ENCODE data around the gene CERS3. TPM values are rescaled to one million over a fixed set of nuclear protein-coding genes. Genes with fewer than 3 reads are reported as not detected.

CERS3 gene
- polyA plus RNA-seq, 1 of the 3 experiments (the other 2 are of a cell fraction): not detected

DNA sequence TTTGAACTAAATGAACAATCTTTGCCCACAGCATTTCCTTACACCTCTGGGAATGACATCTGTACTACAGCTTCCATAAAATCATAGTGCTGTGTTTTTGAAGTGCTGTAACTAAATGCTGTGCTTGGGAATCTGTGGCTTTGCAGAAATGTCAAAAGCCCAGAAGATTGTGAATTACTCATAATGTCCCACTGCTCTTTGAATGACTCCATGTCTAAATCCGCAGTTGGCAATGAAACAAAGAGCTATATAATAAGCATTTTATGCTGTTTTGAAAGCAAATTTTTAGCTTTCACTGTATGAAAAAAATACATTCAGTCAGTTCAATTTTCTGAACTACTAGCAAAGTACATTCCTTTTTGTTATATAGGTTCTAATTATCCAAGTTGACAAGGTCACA is 98.3 kb downstream of the CERS3 start:
- no peaks in the 10 kb centered on the region for H3K27me3 ChIP-seq (ENCODE audit: insufficient read depth)
- DNase-seq: no peak
- no peak overlapping the region for H2AFZ ChIP-seq (ENCODE audit: low read depth)
- no peaks in the 10 kb centered on the region for H3F3A ChIP-seq (replicated peaks; ENCODE audit: insufficient read depth)
- H3K4me1 ChIP-seq (ENCODE audit: control insufficient read depth in 1 of 2, insufficient read depth in 2 of 2, low read depth in 1 of 2, low read length in 1 of 2): no peaks in the 10 kb centered on the region
- H3K4me2 ChIP-seq: no peak overlapping the region
- no peaks in the 10 kb centered on the region for H3K79me2 ChIP-seq (ENCODE audit: insufficient read depth)
- H3K36me3 ChIP-seq (replicated peaks in 1 of 2; ENCODE audit: control insufficient read depth in 1 of 2, insufficient read depth in 2 of 2, low read length in 1 of 2): no peaks in the 10 kb centered on the region
- no peak overlapping the region for H3K27ac ChIP-seq (ENCODE audit: low read depth in 2 of 2, low read length in 1 of 2)
- TF ChIP-seq, protein P1, sequence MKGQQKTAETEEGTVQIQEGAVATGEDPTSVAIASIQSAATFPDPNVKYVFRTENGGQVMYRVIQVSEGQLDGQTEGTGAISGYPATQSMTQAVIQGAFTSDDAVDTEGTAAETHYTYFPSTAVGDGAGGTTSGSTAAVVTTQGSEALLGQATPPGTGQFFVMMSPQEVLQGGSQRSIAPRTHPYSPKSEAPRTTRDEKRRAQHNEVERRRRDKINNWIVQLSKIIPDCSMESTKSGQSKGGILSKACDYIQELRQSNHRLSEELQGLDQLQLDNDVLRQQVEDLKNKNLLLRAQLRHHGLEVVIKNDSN (IDR thresholded peaks at IDR 0.05; ENCODE audit: borderline replicate concordance, low read depth): no peak
- no peak for TF ChIP-seq GATA2 (CRISPR knock-in tag; IDR thresholded peaks at IDR 0.05)
- TF ChIP-seq FOSL2 (IDR thresholded peaks at IDR 0.05; ENCODE audit: borderline replicate concordance, low read depth): no peak
- ChIA-PET POLR2A (no interaction called here), CTCF (no interaction called here)
- H3K9me3 ChIP-seq: no peaks in the 10 kb centered on the region
- H3K4me3 ChIP-seq (ENCODE audit: low read depth in 2 of 2, low read length in 1 of 2): no peak overlapping the region
- H3K9me2 ChIP-seq: no peaks in the 10 kb centered on the region
- 29% methylated on average over 1 of the region's 1 CpG for WGBS (ENCODE audit: low lambda C conversion rate)
- no peaks in the 10 kb centered on the region for H4K20me1 ChIP-seq (ENCODE audit: insufficient read depth)
- H3K9ac ChIP-seq: no peak overlapping the region

DNA sequence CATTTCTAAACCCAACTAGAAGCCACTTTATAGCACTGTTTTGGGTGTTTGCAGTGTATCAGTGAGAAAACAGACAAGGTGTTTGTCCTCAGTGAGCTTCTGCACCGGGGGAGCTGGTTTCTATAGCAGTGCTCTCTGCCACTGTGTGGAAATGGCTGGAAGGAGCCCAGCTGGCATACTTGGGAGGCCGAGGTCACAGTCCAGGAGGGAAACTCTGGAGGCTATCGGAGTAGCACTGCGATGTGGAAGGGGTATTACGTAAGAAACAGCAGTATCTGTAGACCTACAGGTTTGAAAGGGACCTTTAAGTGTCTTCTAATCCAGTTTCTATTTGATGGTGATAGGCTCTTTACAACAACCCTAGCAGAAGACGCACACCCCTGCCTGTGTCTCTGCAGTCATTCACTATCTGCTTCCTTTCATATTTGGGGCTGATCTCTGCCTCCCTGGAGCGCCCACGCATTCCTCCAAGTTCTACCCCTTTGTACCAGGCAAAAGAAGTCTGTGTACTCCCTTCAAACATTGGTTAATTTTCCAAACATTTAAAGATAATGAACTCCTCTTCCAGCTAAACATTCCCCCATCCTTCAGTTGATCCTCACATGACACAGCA is 99.5 kb downstream of the CERS3 start:
- Histone ChIP-seq H3K27ac (ENCODE audit: low read depth in 2 of 2, low read length in 1 of 2) (no peak overlapping the region), H3K9me2 (no peaks in the 10 kb centered on the region), H2AFZ (ENCODE audit: low read depth) (no peak overlapping the region), H3K9me3 (no peaks in the 10 kb centered on the region), H3K9ac (no peak overlapping the region), H3K36me3 (replicated peaks in 1 of 2; ENCODE audit: control insufficient read depth in 1 of 2, insufficient read depth in 2 of 2, low read length in 1 of 2) (no peaks in the 10 kb centered on the region), H3K4me1 (ENCODE audit: control insufficient read depth in 1 of 2, insufficient read depth in 2 of 2, low read depth in 1 of 2, low read length in 1 of 2) (no peaks in the 10 kb centered on the region), H3K4me3 (ENCODE audit: low read depth in 2 of 2, low read length in 1 of 2) (no peak overlapping the region), H3K4me2 (no peak overlapping the region), H4K20me1 (ENCODE audit: insufficient read depth) (no peaks in the 10 kb centered on the region), H3F3A (replicated peaks; ENCODE audit: insufficient read depth) (no peaks in the 10 kb centered on the region), H3K79me2 (ENCODE audit: insufficient read depth) (no peaks in the 10 kb centered on the region), H3K27me3 (ENCODE audit: insufficient read depth) (no peaks in the 10 kb centered on the region)
- ChIA-PET POLR2A (no interaction called here), CTCF (no interaction called here)
- WGBS (ENCODE audit: low lambda C conversion rate): 33% methylated on average over 8 of the region's 8 CpGs
- DNase-seq: no peak
- no peak for TF ChIP-seq EZH2phosphoT487 (IDR thresholded peaks at IDR 0.05; ENCODE audit: borderline replicate concordance, low read depth)
- TF ChIP-seq, protein P1 (IDR thresholded peaks at IDR 0.05; ENCODE audit: borderline replicate concordance, low read depth): no peak
- TF ChIP-seq, protein P2, sequence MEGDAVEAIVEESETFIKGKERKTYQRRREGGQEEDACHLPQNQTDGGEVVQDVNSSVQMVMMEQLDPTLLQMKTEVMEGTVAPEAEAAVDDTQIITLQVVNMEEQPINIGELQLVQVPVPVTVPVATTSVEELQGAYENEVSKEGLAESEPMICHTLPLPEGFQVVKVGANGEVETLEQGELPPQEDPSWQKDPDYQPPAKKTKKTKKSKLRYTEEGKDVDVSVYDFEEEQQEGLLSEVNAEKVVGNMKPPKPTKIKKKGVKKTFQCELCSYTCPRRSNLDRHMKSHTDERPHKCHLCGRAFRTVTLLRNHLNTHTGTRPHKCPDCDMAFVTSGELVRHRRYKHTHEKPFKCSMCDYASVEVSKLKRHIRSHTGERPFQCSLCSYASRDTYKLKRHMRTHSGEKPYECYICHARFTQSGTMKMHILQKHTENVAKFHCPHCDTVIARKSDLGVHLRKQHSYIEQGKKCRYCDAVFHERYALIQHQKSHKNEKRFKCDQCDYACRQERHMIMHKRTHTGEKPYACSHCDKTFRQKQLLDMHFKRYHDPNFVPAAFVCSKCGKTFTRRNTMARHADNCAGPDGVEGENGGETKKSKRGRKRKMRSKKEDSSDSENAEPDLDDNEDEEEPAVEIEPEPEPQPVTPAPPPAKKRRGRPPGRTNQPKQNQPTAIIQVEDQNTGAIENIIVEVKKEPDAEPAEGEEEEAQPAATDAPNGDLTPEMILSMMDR (IDR thresholded peaks at IDR 0.05): no peak
- TF ChIP-seq NFIC (IDR thresholded peaks at IDR 0.05; ENCODE audit: borderline replicate concordance): no peak
- TF ChIP-seq TCF12 (IDR thresholded peaks at IDR 0.05): no peak
- TF ChIP-seq JUND (IDR thresholded peaks at IDR 0.05): no peak
- TF ChIP-seq EP300 (IDR thresholded peaks at IDR 0.05; ENCODE audit: borderline replicate concordance in 1 of 2, low read depth in 1 of 2, low read length in 1 of 2): no peak
- TF ChIP-seq CHD2 (IDR thresholded peaks at IDR 0.05; ENCODE audit: low read length, partially characterized antibody): no peak
- TF ChIP-seq RFX5 (IDR thresholded peaks at IDR 0.05; ENCODE audit: low read length): no peak
- no peak for TF ChIP-seq ELF1 (IDR thresholded peaks at IDR 0.05)
- no peak for TF ChIP-seq RXRA (IDR thresholded peaks at IDR 0.05; ENCODE audit: borderline replicate concordance, low read depth)
- TF ChIP-seq SMC3 (IDR thresholded peaks at IDR 0.05; ENCODE audit: low read depth, low read length): no peak
- TF ChIP-seq, protein P3, sequence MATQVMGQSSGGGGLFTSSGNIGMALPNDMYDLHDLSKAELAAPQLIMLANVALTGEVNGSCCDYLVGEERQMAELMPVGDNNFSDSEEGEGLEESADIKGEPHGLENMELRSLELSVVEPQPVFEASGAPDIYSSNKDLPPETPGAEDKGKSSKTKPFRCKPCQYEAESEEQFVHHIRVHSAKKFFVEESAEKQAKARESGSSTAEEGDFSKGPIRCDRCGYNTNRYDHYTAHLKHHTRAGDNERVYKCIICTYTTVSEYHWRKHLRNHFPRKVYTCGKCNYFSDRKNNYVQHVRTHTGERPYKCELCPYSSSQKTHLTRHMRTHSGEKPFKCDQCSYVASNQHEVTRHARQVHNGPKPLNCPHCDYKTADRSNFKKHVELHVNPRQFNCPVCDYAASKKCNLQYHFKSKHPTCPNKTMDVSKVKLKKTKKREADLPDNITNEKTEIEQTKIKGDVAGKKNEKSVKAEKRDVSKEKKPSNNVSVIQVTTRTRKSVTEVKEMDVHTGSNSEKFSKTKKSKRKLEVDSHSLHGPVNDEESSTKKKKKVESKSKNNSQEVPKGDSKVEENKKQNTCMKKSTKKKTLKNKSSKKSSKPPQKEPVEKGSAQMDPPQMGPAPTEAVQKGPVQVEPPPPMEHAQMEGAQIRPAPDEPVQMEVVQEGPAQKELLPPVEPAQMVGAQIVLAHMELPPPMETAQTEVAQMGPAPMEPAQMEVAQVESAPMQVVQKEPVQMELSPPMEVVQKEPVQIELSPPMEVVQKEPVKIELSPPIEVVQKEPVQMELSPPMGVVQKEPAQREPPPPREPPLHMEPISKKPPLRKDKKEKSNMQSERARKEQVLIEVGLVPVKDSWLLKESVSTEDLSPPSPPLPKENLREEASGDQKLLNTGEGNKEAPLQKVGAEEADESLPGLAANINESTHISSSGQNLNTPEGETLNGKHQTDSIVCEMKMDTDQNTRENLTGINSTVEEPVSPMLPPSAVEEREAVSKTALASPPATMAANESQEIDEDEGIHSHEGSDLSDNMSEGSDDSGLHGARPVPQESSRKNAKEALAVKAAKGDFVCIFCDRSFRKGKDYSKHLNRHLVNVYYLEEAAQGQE (IDR thresholded peaks at IDR 0.05; ENCODE audit: low read depth, low read length): no peak
- TF ChIP-seq MEF2A (IDR thresholded peaks at IDR 0.05; ENCODE audit: borderline replicate concordance, low read depth): no peak
- TF ChIP-seq GABPA (IDR thresholded peaks at IDR 0.05; ENCODE audit: low read depth): no peak
- TF ChIP-seq, protein P4, sequence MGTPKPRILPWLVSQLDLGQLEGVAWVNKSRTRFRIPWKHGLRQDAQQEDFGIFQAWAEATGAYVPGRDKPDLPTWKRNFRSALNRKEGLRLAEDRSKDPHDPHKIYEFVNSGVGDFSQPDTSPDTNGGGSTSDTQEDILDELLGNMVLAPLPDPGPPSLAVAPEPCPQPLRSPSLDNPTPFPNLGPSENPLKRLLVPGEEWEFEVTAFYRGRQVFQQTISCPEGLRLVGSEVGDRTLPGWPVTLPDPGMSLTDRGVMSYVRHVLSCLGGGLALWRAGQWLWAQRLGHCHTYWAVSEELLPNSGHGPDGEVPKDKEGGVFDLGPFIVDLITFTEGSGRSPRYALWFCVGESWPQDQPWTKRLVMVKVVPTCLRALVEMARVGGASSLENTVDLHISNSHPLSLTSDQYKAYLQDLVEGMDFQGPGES (IDR thresholded peaks at IDR 0.05; ENCODE audit: low read depth, low read length): no peak
- TF ChIP-seq YY1 (IDR thresholded peaks at IDR 0.05; ENCODE audit: low read depth): no peak
